Activated CD4-positive, alpha-beta memory T cell treated with anti-CD3 and anti-CD28 coated beads for 36 hours (primary cell): ENCODE measurements around the gene KIAA0930. TPM values are rescaled to one million over a fixed set of nuclear protein-coding genes. Genes with fewer than 3 reads are reported as not detected.

Source experiments
- CTCF ChIA-PET: fragments of 350-600 bp; sonication (Branson Sonifier 250); formaldehyde crosslinking; loops from one replicate; lab custom pipeline; 2021; ENCODE audit warnings: antibody characterized with exemption, inconsistent platforms; lab: Charles Lee
- POLR2A ChIA-PET: fragments of 350-600 bp; sonication (Branson Sonifier 250); formaldehyde crosslinking; loops from one replicate; lab custom pipeline; 2021; ENCODE audit warnings: antibody characterized with exemption; lab: Charles Lee
- DNase-seq: peaks from one replicate; pipeline ENCODE4 v3.0.0-alpha.2; 2020
- H3K27ac Mint-ChIP-seq: one replicate; pipeline ENCODE4 v1.8.0; 2021; ENCODE audit warnings: mixed read lengths
- H3K27me3 Mint-ChIP-seq: one replicate; pipeline ENCODE4 v1.8.0; 2021; ENCODE audit warnings: mixed read lengths
- H3K36me3 Mint-ChIP-seq: one replicate; pipeline ENCODE4 v1.8.0; 2021; ENCODE audit warnings: mixed read lengths
- H3K4me1 Mint-ChIP-seq: one replicate; pipeline ENCODE4 v1.8.0; 2021; ENCODE audit warnings: low read depth, mixed read lengths
- H3K4me3 Mint-ChIP-seq: one replicate; pipeline ENCODE4 v1.8.0; 2021; ENCODE audit warnings: mild to moderate bottlenecking, mixed read lengths
- H3K9me3 Mint-ChIP-seq: one replicate; pipeline ENCODE4 v1.8.0; 2021; ENCODE audit warnings: mixed read lengths
- intact Hi-C: fragments of 100-400 bp; cut with micrococcal nuclease; formaldehyde crosslinking; loops from one replicate; pipeline ENCODE4 v1.15.1; 2023
- microRNA-seq: library from miRNA; unstranded; fragments of <30 nt; microRNA quantifications from one replicate; pipeline ENCODE4 v1.2.0, GENCODE V29; 2022; ENCODE audit warnings: borderline number of aligned reads, borderline microRNAs expressed, borderline replicate concordance
- total RNA-seq, 2 experiments: library from RNA; stranded (reverse); gene quantifications; one replicate each; pipeline ENCODE4 v1.2.3, GENCODE V29; 2021

The KIAA0930 gene
- total RNA-seq, 2 experiments from 2014 or later, result 31.1 to 31.9 TPM

GRCh38 chr22:45150139-45150538, 90.6 kb downstream of the KIAA0930 start:
- Mint-ChIP-seq H3K27me3 (no peaks in the 10 kb centered on the region), H3K9me3 (no peaks in the 10 kb centered on the region), H3K36me3 (peaks cover 17% of the 10 kb centered on the region), H3K4me1 (no peaks in the 10 kb centered on the region), H3K4me3 (no peak overlapping the region), H3K27ac (no peak overlapping the region)
- CTCF ChIA-PET, result interaction anchor here (1.9 kb wide), 1 partner anchor 55 kb away, joined by 4 read pairs; no protein-coding TSS in a partner anchor
- POLR2A ChIA-PET, result no interaction called here
- DNase-seq, result no peak
- intact Hi-C loops, result no loop called here

GRCh38 chr22:45149671-45150070, 91.0 kb downstream of the KIAA0930 start:
- Mint-ChIP-seq H3K4me3 (no peak overlapping the region), H3K9me3 (no peaks in the 10 kb centered on the region), H3K36me3 (peaks cover 17% of the 10 kb centered on the region), H3K27ac (no peak overlapping the region), H3K4me1 (no peaks in the 10 kb centered on the region), H3K27me3 (no peaks in the 10 kb centered on the region)
- no peak for DNase-seq
- ChIA-PET POLR2A (no interaction called here), CTCF (interaction anchor here (1.9 kb wide), 1 partner anchor 54 kb away, joined by 4 read pairs; no protein-coding TSS in a partner anchor)
- intact Hi-C loops, result no loop called here

- POLR2A ChIA-PET, result no interaction called here
- no peak for DNase-seq
- intact Hi-C loops, result no loop called here
These were observed 95.8 kb downstream of the KIAA0930 start for GRCh38 chr22:45144916-45145315.

GRCh38 chr22:45142376-45142775, 98.3 kb downstream of the KIAA0930 start:
- peaks cover 4% of the 10 kb centered on the region for H3K9me3 Mint-ChIP-seq
- no peaks in the 10 kb centered on the region for H3K27me3 Mint-ChIP-seq
- intact Hi-C loops, result no loop called here
- ChIA-PET CTCF (interaction anchor here (0.6 kb wide), 1 partner anchor 85 kb away, joined by 3 read pairs; no protein-coding TSS in a partner anchor), POLR2A (no interaction called here)
- no peak overlapping the region for H3K27ac Mint-ChIP-seq
- no peaks in the 10 kb centered on the region for H3K4me1 Mint-ChIP-seq
- peaks cover 6% of the 10 kb centered on the region for H3K36me3 Mint-ChIP-seq
- no peak for DNase-seq
- H3K4me3 Mint-ChIP-seq, result no peak overlapping the region

More at GRCh38 chr22:45144916-45145315, 95.8 kb downstream of the KIAA0930 start:
- no peaks in the 10 kb centered on the region for H3K4me1 Mint-ChIP-seq
- CTCF ChIA-PET, result interaction anchor here (1.0 kb wide), 1 partner anchor 42 kb away, joined by 3 read pairs; no protein-coding TSS in a partner anchor
- no peaks in the 10 kb centered on the region for H3K27me3 Mint-ChIP-seq
- H3K9me3 Mint-ChIP-seq, result peaks cover 4% of the 10 kb centered on the region
- H3K4me3 Mint-ChIP-seq, result no peak overlapping the region
- H3K36me3 Mint-ChIP-seq, result peaks cover 7% of the 10 kb centered on the region
- no peak overlapping the region for H3K27ac Mint-ChIP-seq

Small RNA genes lying within 50 kb of the gene (microRNA-seq; reads per million reads assigned to microRNA genes)
- 13.4 reads per million, percentile 38 among the genes with 10 or more reads in this experiment for gene MIR1249

Other genes starting within 250 kb of the KIAA0930 start
- gene PHF21B, start 230.9 kb downstream of the KIAA0930 start, total RNA-seq, result not detected
- 100 to 1,000 TPM; 150 to 156 TPM for gene NUP50, start 77.0 kb downstream of the KIAA0930 start, total RNA-seq
- not detected for gene UPK3A, start 44.1 kb upstream of the KIAA0930 start, total RNA-seq
- 10 to 100 TPM; 55.0 to 56.5 TPM for gene FAM118A, start 69.0 kb upstream of the KIAA0930 start, total RNA-seq
- 1 to 10 TPM; 1.1 TPM for gene SMC1B, start 172.7 kb upstream of the KIAA0930 start, total RNA-seq
- 1 to 10 TPM; 7.7 to 9.4 TPM for gene RIBC2, start 172.8 kb upstream of the KIAA0930 start, total RNA-seq